Non-pigmented ciliary epithelial cell (primary cell): Measurements from ENCODE around the gene BRD3OS.
"Not testable (repeated sequence)": the region's sequence is repeated elsewhere in the genome, so short reads cannot be mapped to it uniquely, and the experiment has no call there.

ENCODE experiments used
- DNase-seq: peaks from one replicate; pipeline ENCODE4 v3.0.0-alpha.2; 2010; ENCODE audit warnings: low read depth

Gene BRD3OS

GRCh38 chr9:133988771-133989170 is 36.5 kb upstream of the BRD3OS start:
- not testable (repeated sequence) for DNase-seq

GRCh38 chr9:133989625-133990365 is 35.5 kb upstream of the BRD3OS start:
- no peak for DNase-seq

GRCh38 chr9:133990366-133991213 is 34.7 kb upstream of the BRD3OS start:
- no peak for DNase-seq

- DNase-seq, result no peak
These were observed 33.9 kb upstream of the BRD3OS start for GRCh38 chr9:133991214-133991921.

- DNase-seq, result no peak
These were observed 33.1 kb upstream of the BRD3OS start, which contains the start of gene VAV2 for GRCh38 chr9:133991964-133992779. TSS of gene VAV2 (minus strand) at chr9:133992324. CDS start at chr9:133992278, 46 bp downstream.

- DNase-seq, result peak; percentile 63
These were observed 32.3 kb upstream of the BRD3OS start for GRCh38 chr9:133992780-133993634.

GRCh38 chr9:133993635-133994253 is 31.5 kb upstream of the BRD3OS start:
- no peak for DNase-seq

- DNase-seq, result no peak
These were observed 30.8 kb upstream of the BRD3OS start for GRCh38 chr9:133994353-133995011.

- no peak for DNase-seq
These were observed 30.0 kb upstream of the BRD3OS start for GRCh38 chr9:133995012-133995896.

- no peak for DNase-seq
These were observed 28.5 kb upstream of the BRD3OS start for GRCh38 chr9:133996531-133997520.

- no peak for DNase-seq
These were observed 27.7 kb upstream of the BRD3OS start for GRCh38 chr9:133997584-133997983.

GRCh38 chr9:133998915-133999595 is 26.2 kb upstream of the BRD3OS start:
- no peak for DNase-seq

GRCh38 chr9:133999851-134000265 is 25.4 kb upstream of the BRD3OS start:
- no peak for DNase-seq

GRCh38 chr9:134002796-134003195 is 22.5 kb upstream of the BRD3OS start:
- DNase-seq, result no peak

- DNase-seq, result no peak
These were observed 22.0 kb upstream of the BRD3OS start for GRCh38 chr9:134003237-134003636.

- DNase-seq, result no peak
These were observed 21.0 kb upstream of the BRD3OS start for GRCh38 chr9:134004131-134004873.
